ENCODE data around the gene DACH1. TPM values are rescaled to one million over a fixed set of nuclear protein-coding genes. Genes with fewer than 3 reads are reported as not detected.

The DACH1 gene
- total RNA-seq, 1 donor from 2014 or later = 39.5 TPM

DNA sequence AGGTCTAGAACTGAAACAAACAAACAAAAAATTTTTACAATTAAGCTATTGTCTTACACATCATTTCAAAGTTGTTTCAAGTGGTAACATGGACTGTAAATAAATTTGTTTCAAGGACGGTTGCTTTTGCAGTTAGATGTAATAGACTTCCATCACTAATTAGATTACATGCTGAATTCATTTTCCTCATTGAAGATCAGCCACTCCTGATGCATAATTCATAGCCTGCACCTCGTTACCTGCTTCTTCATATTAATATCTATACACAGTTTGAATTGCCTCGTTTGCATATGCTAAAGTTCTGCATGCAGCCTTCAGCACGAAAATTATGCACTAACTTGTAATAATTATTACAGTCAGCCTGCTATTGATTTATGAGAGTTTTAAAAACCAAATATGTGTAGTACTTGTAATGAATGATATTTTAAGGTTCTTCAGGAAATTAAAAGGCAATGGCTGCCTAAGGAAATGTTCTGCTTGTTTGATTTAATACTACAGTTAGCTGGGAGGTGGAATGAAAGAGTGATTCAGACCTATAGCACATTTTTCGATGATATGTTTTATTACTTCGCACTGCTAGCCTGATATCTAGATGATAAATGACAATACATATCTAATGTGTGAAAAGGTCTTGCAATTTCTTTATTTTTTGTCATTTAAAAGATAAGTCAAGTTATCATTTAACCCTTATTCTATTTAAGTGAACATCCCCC is 184.9 kb downstream of the DACH1 start:
- Mint-ChIP-seq H3K36me3 (peaks cover 3% of the 10 kb centered on the region), H3K4me3 (no peak overlapping the region), H3K4me1 (ENCODE audit: unreplicated experiment) (peaks cover 20% of the 10 kb centered on the region), H3K9me3 (no peaks in the 10 kb centered on the region), H3K27me3 (no peaks in the 10 kb centered on the region), H3K27ac (no peak overlapping the region)
- DNase-seq (ENCODE audit: extremely low spot score, unreplicated experiment) = no peak
- TF ChIP-seq, protein P1, sequence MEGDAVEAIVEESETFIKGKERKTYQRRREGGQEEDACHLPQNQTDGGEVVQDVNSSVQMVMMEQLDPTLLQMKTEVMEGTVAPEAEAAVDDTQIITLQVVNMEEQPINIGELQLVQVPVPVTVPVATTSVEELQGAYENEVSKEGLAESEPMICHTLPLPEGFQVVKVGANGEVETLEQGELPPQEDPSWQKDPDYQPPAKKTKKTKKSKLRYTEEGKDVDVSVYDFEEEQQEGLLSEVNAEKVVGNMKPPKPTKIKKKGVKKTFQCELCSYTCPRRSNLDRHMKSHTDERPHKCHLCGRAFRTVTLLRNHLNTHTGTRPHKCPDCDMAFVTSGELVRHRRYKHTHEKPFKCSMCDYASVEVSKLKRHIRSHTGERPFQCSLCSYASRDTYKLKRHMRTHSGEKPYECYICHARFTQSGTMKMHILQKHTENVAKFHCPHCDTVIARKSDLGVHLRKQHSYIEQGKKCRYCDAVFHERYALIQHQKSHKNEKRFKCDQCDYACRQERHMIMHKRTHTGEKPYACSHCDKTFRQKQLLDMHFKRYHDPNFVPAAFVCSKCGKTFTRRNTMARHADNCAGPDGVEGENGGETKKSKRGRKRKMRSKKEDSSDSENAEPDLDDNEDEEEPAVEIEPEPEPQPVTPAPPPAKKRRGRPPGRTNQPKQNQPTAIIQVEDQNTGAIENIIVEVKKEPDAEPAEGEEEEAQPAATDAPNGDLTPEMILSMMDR (conservative IDR thresholded peaks at IDR 0.05) = no peak

GRCh38 chr13:71677124-71677523 is 189.9 kb downstream of the DACH1 start:
- H3K27me3 Mint-ChIP-seq = no peaks in the 10 kb centered on the region
- H3K36me3 Mint-ChIP-seq = peaks cover 9% of the 10 kb centered on the region
- peak overlapping the region; percentile 49 for H3K4me3 Mint-ChIP-seq
- TF ChIP-seq, protein P1 (conservative IDR thresholded peaks at IDR 0.05) = no peak
- no peak for DNase-seq (ENCODE audit: extremely low spot score, unreplicated experiment)
- H3K4me1 Mint-ChIP-seq (ENCODE audit: unreplicated experiment) = peaks cover 4% of the 10 kb centered on the region
- H3K9me3 Mint-ChIP-seq = no peaks in the 10 kb centered on the region
- H3K27ac Mint-ChIP-seq = no peak overlapping the region

- Mint-ChIP-seq H3K4me1 (ENCODE audit: unreplicated experiment) (peaks cover 4% of the 10 kb centered on the region), H3K9me3 (no peaks in the 10 kb centered on the region), H3K27ac (no peak overlapping the region), H3K36me3 (peaks cover 10% of the 10 kb centered on the region), H3K27me3 (no peaks in the 10 kb centered on the region), H3K4me3 (no peak overlapping the region)
- no peak for DNase-seq (ENCODE audit: extremely low spot score, unreplicated experiment)
- TF ChIP-seq, protein P1 (conservative IDR thresholded peaks at IDR 0.05) = peak; percentile 49
Observed at GRCh38 chr13:71672512-71672911, 194.5 kb downstream of the DACH1 start.

DNA sequence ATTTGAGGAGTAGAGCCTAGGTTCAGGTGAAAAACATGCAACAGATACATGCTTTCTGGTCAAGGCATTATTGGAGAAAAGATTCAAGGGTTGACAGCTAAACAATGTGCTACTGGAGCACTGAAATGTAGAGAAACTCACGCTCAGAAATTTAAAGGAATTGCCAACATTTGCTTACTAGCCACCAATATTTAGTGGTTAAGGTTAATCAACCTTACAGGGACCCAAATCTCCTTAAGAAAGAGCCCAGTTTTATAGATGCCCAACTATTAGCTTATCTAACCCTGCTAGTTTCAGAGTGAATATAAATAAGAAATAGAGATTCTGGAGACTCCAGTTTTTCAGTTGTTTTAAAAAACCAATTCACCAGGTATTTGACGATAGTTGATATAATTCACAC is 203.6 kb downstream of the DACH1 start:
- DNase-seq (ENCODE audit: extremely low spot score, unreplicated experiment) = no peak
- H3K36me3 Mint-ChIP-seq = no peaks in the 10 kb centered on the region
- peaks cover 11% of the 10 kb centered on the region for H3K4me1 Mint-ChIP-seq (ENCODE audit: unreplicated experiment)
- H3K4me3 Mint-ChIP-seq = no peak overlapping the region
- H3K9me3 Mint-ChIP-seq = no peaks in the 10 kb centered on the region
- TF ChIP-seq, protein P1 (conservative IDR thresholded peaks at IDR 0.05) = no peak
- H3K27me3 Mint-ChIP-seq = no peaks in the 10 kb centered on the region
- H3K27ac Mint-ChIP-seq = no peak overlapping the region

DNA sequence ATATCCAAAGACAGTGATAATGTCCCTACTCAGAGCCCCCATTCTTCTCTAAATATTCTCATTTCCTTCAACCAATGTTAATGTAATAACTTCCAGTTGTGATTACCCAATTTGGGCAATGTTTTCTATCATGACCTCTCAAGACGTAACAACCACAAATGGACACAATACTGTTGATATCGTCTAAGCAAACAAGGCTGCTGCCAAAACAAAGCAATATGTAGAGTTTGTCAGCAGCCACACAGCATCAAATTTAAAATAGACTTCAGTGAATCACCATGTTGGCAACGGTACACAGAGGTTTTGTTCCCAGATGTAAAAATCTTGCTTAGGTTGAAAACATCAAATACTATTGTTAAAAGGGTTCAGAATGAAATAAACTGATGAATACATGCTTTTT is 205.1 kb downstream of the DACH1 start:
- DNase-seq (ENCODE audit: extremely low spot score, unreplicated experiment) = no peak
- TF ChIP-seq, protein P1 (conservative IDR thresholded peaks at IDR 0.05) = no peak
- Mint-ChIP-seq H3K27ac (no peak overlapping the region), H3K9me3 (no peaks in the 10 kb centered on the region), H3K27me3 (no peaks in the 10 kb centered on the region), H3K4me3 (no peak overlapping the region), H3K36me3 (no peaks in the 10 kb centered on the region), H3K4me1 (ENCODE audit: unreplicated experiment) (peaks cover 11% of the 10 kb centered on the region)

All from type B pancreatic cell (in vitro differentiated cells).